Measurements from ENCODE around the gene ARAP3. TPM values are rescaled to one million over a fixed set of nuclear protein-coding genes. Genes with fewer than 3 reads are reported as not detected.
A peak's percentile ranks its signal among the peaks of the same experiment; 100 is the strongest.

ARAP3 gene
- polyA plus RNA-seq, 1 donor from 2014 or later, result 1.4 TPM

GRCh38 chr5:141651728-141652105 is 30.3 kb downstream of the ARAP3 start:
- Histone ChIP-seq H3K9ac (ENCODE audit: low read length) (no peak overlapping the region), H3K4me2 (ENCODE audit: low read length) (no peak overlapping the region), H3F3A (ENCODE audit: insufficient read depth, low read length, poor library complexity, severe bottlenecking) (no peaks in the 10 kb centered on the region), H3K4me3 (ENCODE audit: low read length) (peak overlapping the region; percentile 66), H3K27ac (ENCODE audit: low read length) (no peak overlapping the region), H3K9me2 (ENCODE audit: insufficient read depth, low read length) (no peaks in the 10 kb centered on the region), H3K9me3 (ENCODE audit: low read length) (no peaks in the 10 kb centered on the region), H2AFZ (ENCODE audit: low read depth, low read length) (no peak overlapping the region), H4K20me1 (ENCODE audit: insufficient read depth) (no peaks in the 10 kb centered on the region), H3K27me3 (ENCODE audit: insufficient read depth, low read depth, low read length) (peaks cover 5% of the 10 kb centered on the region), H3K36me3 (ENCODE audit: insufficient read depth, low read length) (no peaks in the 10 kb centered on the region), H3K79me2 (replicated peaks; ENCODE audit: insufficient read depth, low read length) (no peaks in the 10 kb centered on the region)
- TF ChIP-seq CTCF (IDR thresholded peaks at IDR 0.05; ENCODE audit: poor library complexity, severe bottlenecking), result no peak
- no peak for TF ChIP-seq REST (IDR thresholded peaks at IDR 0.05; ENCODE audit: borderline replicate concordance)
- TF ChIP-seq TAF1 (IDR thresholded peaks at IDR 0.05; ENCODE audit: low read depth), result no peak
- TF ChIP-seq SMC3 (conservative IDR thresholded peaks at IDR 0.05; ENCODE audit: poor library complexity), result no peak
- TF ChIP-seq EZH2 (IDR thresholded peaks at IDR 0.05; ENCODE audit: borderline replicate concordance, insufficient read depth, low read length, poor library complexity, severe bottlenecking), result no peak

- Histone ChIP-seq H3K79me2 (replicated peaks; ENCODE audit: insufficient read depth, low read length) (no peaks in the 10 kb centered on the region), H3K9ac (ENCODE audit: low read length) (peak within 1 kb of the TSS; percentile 20), H3K27ac (ENCODE audit: low read length) (no peak within 1 kb of the TSS)
Observed at GRCh38 chr5:141650851-141651727, 30.9 kb downstream of the ARAP3 start, which contains the start of gene FCHSD1. FCHSD1 (minus strand) TSS chr5:141651418; CDS start chr5:141651368, 50 bp downstream.

More at GRCh38 chr5:141650851-141651727, 30.9 kb downstream of the ARAP3 start, which contains the start of gene FCHSD1:
- peak within 1 kb of the TSS; percentile 2 for H2AFZ ChIP-seq (ENCODE audit: low read depth, low read length)
- no peaks in the 10 kb centered on the region for H3K36me3 ChIP-seq (ENCODE audit: insufficient read depth, low read length)
- no peaks in the 10 kb centered on the region for H4K20me1 ChIP-seq (ENCODE audit: insufficient read depth)
- H3K9me3 ChIP-seq (ENCODE audit: low read length), result no peaks in the 10 kb centered on the region
- TF ChIP-seq SMC3 (conservative IDR thresholded peaks at IDR 0.05; ENCODE audit: poor library complexity) (no peak), RAD21 (conservative IDR thresholded peaks at IDR 0.05) (no peak), EZH2 (IDR thresholded peaks at IDR 0.05; ENCODE audit: borderline replicate concordance, insufficient read depth, low read length, poor library complexity, severe bottlenecking) (no peak), CTCF (IDR thresholded peaks at IDR 0.05; ENCODE audit: poor library complexity, severe bottlenecking) (no peak), REST (IDR thresholded peaks at IDR 0.05; ENCODE audit: borderline replicate concordance) (no peak), EP300 (conservative IDR thresholded peaks at IDR 0.05; ENCODE audit: poor library complexity, severe bottlenecking) (no peak), MXI1 (conservative IDR thresholded peaks at IDR 0.05; ENCODE audit: poor library complexity, severe bottlenecking) (no peak), POLR2AphosphoS5 (IDR thresholded peaks at IDR 0.05) (no peak), TAF1 (IDR thresholded peaks at IDR 0.05; ENCODE audit: low read depth) (no peak)
- no peaks in the 10 kb centered on the region for H3F3A ChIP-seq (ENCODE audit: insufficient read depth, low read length, poor library complexity, severe bottlenecking)
- H3K27me3 ChIP-seq (ENCODE audit: insufficient read depth, low read depth, low read length), result peaks cover 5% of the 10 kb centered on the region
- H3K4me3 ChIP-seq (ENCODE audit: low read length), result peak within 1 kb of the TSS; percentile 66
- no peaks in the 10 kb centered on the region for H3K9me2 ChIP-seq (ENCODE audit: insufficient read depth, low read length)
- no peak within 1 kb of the TSS for H3K4me2 ChIP-seq (ENCODE audit: low read length)
